Thyroid gland (tissue), 4 donors: ENCODE measurements around the gene TCP11. TPM values are rescaled to one million over a fixed set of nuclear protein-coding genes. Genes with fewer than 3 reads are reported as not detected.

Experiments used
- DNase-seq, 2 donors: peaks; one replicate each; pipeline ENCODE4 v3.0.0-alpha.2; 2019
- H3K27ac ChIP-seq, 3 donors: fragments of 200-600 bp; sonication (generic); 1 replicate in 2 of 3; 2 replicates in 1 of 3; pipeline ENCODE4 v1.5.1; 2016 to 2019; ENCODE audit warnings: mild to moderate bottlenecking in 1 of 3, moderate library complexity in 1 of 3
- H3K27me3 ChIP-seq: fragments of 200-600 bp; sonication (generic); one replicate; pipeline ENCODE4 v1.5.1; 2019
- H3K36me3 ChIP-seq, 2 donors: fragments of 200-600 bp; sonication (generic); one replicate each; pipeline ENCODE4 v1.5.1; 2016 to 2019
- H3K4me1 ChIP-seq, 2 donors: fragments of 200-600 bp; sonication (generic); one replicate each; pipeline ENCODE4 v1.5.1; 2017 to 2019
- H3K4me3 ChIP-seq, 3 donors: fragments of 200-600 bp; sonication (generic); replicated peaks in 1 of 3; 1 replicate in 2 of 3; 2 replicates in 1 of 3; pipeline ENCODE4 v1.5.1; 2016; ENCODE audit warnings: mild to moderate bottlenecking in 1 of 3
- H3K9me3 ChIP-seq: fragments of 200-600 bp; sonication (generic); one replicate; pipeline ENCODE4 v1.5.1; 2017
- POLR2A ChIP-seq, 2 donors: fragments of 450-650 bp; IDR thresholded peaks; one replicate each; pipeline ENCODE4 v1.6.1; 2017; ENCODE audit warnings: antibody characterized with exemption in 2 of 2, mild to moderate bottlenecking in 2 of 2, moderate library complexity in 1 of 2
- WGBS, 2 donors: methylation state at CpG; one replicate each; pipeline ENCODE4 v1.1.5; 2017; 5-methylcytosine and 5-hydroxymethylcytosine counted together
- intact Hi-C: fragments of 100-400 bp; cut with DNase I; formaldehyde crosslinking; loops from one replicate; pipeline ENCODE4 v1.15.1; 2023
- total RNA-seq, 4 donors: library from RNA; depleted of rRNA; stranded (reverse); fragments of >200 nt; gene quantifications; one replicate each; pipeline ENCODE4 v1.2.3, GENCODE V29; 2016
- TF ChIP-seq, protein P1 (sequence below), 6 experiments: fragments of 200-600 bp in 3 of 6; fragments of 450-650 bp in 3 of 6; sonication (generic) in 3 of 6; IDR thresholded peaks; one replicate each; pipeline ENCODE4 v1.5.1; 2016 to 2019; ENCODE audit warnings: antibody characterized with exemption in 6 of 6, mild to moderate bottlenecking in 2 of 6, inconsistent platforms in 1 of 6, moderate library complexity in 1 of 6

The TCP11 gene
- total RNA-seq, 4 donors from 2014 or later, result 1.0 to 2.8 TPM; not detected in 2

DNA sequence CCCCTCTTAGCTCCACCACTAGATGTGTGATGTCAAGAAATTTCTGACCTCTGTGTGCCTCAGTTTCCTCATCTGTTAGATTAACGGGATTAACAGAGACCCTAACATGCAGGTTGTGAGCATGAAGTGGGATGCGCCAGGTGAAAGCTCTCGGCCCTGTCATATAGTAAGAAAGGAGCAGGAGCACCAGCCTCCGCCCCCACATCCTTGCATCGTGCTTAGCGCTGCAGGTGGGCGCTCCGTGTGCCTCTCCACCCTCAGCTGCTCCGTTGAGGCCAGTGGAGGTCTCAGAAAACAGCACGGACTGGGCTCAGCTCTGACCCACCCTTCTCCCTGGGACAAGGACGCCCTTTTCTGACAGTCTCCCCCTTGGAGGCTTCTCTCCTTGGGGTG is 63.4 kb downstream of the TCP11 start:
- 78 to 99% methylated on average over 8 to 9 of the region's 11 CpGs for WGBS, 2 donors
- intact Hi-C loops, result loop anchor here (10.0 kb wide), 1 partner anchor 57 kb away; no protein-coding TSS in a partner anchor
- peaks cover 43 to 45% of the 10 kb centered on the region in 2 donors for H3K36me3 ChIP-seq

DNA sequence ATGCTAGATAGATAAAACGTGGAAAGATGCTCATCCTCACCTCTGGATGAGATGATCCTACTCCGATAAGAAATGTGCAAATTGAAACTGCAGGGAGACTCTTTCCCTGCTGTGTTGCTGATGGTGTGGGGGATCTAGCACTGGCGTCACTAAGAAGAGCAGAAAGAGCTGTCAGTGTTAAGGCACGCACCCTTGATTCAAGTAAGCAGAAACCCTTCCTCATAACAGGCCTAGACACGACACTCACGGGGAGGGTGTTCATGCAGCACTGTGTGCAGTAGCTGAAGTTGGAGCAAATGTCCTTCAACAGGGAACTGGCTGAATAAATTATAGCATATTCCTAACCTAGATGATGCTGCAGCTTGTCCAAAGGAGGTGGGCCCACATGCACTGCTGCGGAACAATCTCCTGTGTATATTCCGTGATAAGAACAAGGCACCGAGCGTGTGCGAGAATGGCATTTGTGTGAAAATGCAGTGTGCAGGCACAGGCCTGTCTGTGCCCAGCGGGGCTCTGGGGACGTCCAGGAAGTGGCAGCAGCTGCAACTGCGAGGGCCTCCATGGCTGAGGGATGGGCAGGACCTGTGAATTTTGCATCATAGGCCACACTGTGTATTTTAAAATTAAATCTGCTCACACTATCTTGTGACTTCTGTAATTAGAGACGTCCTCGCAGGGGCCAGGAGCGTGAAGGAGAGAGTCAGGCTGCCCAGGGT is 64.0 kb downstream of the TCP11 start:
- H3K4me3 ChIP-seq, result no peak overlapping the region
- intact Hi-C loops, result loop anchor here (10.0 kb wide), 1 partner anchor 58 kb away; no protein-coding TSS in a partner anchor
- no peaks in the 10 kb centered on the region for H3K9me3 ChIP-seq
- H3K27ac ChIP-seq, result no peak overlapping the region
- no peak for DNase-seq
- WGBS, 2 donors, result 86 to 90% methylated on average over 17 of the region's 17 CpGs
- H3K27me3 ChIP-seq, result no peaks in the 10 kb centered on the region
- H3K36me3 ChIP-seq, result peaks cover 37 to 40% of the 10 kb centered on the region in 2 donors
- no peak for TF ChIP-seq POLR2A (IDR thresholded peaks at IDR 0.05)
- TF ChIP-seq, protein P1, sequence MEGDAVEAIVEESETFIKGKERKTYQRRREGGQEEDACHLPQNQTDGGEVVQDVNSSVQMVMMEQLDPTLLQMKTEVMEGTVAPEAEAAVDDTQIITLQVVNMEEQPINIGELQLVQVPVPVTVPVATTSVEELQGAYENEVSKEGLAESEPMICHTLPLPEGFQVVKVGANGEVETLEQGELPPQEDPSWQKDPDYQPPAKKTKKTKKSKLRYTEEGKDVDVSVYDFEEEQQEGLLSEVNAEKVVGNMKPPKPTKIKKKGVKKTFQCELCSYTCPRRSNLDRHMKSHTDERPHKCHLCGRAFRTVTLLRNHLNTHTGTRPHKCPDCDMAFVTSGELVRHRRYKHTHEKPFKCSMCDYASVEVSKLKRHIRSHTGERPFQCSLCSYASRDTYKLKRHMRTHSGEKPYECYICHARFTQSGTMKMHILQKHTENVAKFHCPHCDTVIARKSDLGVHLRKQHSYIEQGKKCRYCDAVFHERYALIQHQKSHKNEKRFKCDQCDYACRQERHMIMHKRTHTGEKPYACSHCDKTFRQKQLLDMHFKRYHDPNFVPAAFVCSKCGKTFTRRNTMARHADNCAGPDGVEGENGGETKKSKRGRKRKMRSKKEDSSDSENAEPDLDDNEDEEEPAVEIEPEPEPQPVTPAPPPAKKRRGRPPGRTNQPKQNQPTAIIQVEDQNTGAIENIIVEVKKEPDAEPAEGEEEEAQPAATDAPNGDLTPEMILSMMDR (IDR thresholded peaks at IDR 0.05), result no peak
- peaks cover 0 to 2% of the 10 kb centered on the region in 2 donors for H3K4me1 ChIP-seq

More for the DNA sequence above, 63.4 kb downstream of the TCP11 start:
- DNase-seq, result no peak
- Histone ChIP-seq H3K4me3 (no peak overlapping the region), H3K27ac (no peak overlapping the region), H3K9me3 (no peaks in the 10 kb centered on the region), H3K4me1 (peaks cover 0 to 2% of the 10 kb centered on the region in 2 donors), H3K27me3 (no peaks in the 10 kb centered on the region)
- TF ChIP-seq POLR2A (IDR thresholded peaks at IDR 0.05), result no peak
- TF ChIP-seq, protein P1 (IDR thresholded peaks at IDR 0.05), result no peak

DNA sequence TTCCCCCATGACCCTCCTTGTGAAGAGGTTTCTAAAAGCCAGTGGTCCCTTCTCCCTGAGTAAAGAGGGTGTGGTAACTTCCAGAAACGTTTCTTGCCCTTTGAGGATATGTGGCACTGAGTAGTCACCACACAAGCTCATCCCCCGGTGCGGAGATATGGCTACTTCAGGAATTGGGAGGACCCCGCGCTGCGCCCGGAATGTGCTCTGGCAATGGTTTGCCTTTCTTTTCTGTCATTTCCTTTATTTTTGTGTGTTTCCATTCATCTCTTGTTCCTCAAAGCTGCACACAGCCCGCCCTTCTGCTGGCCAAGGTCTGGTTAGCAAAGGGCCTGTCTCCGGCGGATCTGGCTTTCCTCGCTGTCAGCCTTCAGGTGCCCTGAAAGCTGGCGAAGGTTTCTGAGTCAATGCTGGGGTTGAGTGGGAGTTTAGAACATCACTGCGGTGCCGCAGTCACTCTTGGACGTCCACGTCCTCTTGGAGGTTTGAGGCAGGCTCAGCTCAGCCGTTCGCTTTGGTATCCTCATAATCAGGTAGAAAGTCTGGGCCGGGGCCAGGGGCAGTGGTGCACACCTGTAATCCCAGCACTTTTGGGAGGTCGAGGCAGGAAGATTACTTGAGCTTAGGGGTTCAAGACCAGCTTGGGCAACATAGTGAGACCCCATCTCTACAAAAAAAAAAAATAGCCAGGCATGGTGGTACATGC is 67.2 kb downstream of the TCP11 start:
- DNase-seq, result no peak
- H3K4me1 ChIP-seq, result peaks cover 0 to 4% of the 10 kb centered on the region in 2 donors
- H3K27ac ChIP-seq, result no peak overlapping the region
- intact Hi-C loops, result loop anchor here (10.0 kb wide), 1 partner anchor 61 kb away; no protein-coding TSS in a partner anchor
- no peak for TF ChIP-seq POLR2A (IDR thresholded peaks at IDR 0.05)
- TF ChIP-seq, protein P1 (IDR thresholded peaks at IDR 0.05), result no peak
- H3K9me3 ChIP-seq, result no peaks in the 10 kb centered on the region
- WGBS, 2 donors, result 93 to 95% methylated on average over 20 of the region's 20 CpGs
- H3K4me3 ChIP-seq, result no peak overlapping the region
- H3K36me3 ChIP-seq, result peaks cover 9 to 11% of the 10 kb centered on the region in 2 donors
- no peaks in the 10 kb centered on the region for H3K27me3 ChIP-seq

DNA sequence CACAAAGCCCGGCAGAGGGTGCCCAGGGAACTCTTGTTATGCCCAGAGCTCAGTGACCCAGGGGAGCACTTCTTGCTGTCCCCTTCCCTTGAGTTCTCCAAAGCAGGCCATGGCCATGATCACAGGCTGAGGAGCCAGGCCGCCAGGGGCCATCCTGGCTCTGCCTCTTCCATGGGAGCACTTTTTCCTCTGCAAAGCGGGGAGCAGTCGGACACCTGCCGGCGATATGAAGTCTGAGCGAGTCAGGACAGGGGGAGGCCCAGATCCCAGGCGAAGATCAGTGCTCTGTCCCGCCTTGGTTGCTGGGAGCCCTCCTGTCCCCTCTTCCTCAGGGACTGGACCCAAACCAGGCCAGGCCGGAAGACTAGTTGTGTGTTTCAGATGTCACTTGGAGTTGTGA is 67.9 kb downstream of the TCP11 start:
- no peaks in the 10 kb centered on the region for H3K27me3 ChIP-seq
- no peak for DNase-seq
- H3K27ac ChIP-seq, result no peak overlapping the region
- WGBS, 2 donors, result 94 to 96% methylated on average over 2 to 10 of the region's 10 CpGs
- H3K4me3 ChIP-seq, result no peak overlapping the region
- intact Hi-C loops, result loop anchor here (10.0 kb wide), 1 partner anchor 62 kb away; no protein-coding TSS in a partner anchor
- TF ChIP-seq POLR2A (IDR thresholded peaks at IDR 0.05), result no peak
- TF ChIP-seq, protein P1 (IDR thresholded peaks at IDR 0.05), result no peak
- H3K4me1 ChIP-seq, result peaks cover 0 to 4% of the 10 kb centered on the region in 2 donors
- H3K36me3 ChIP-seq, result peaks cover 4 to 6% of the 10 kb centered on the region in 2 donors
- no peaks in the 10 kb centered on the region for H3K9me3 ChIP-seq
